ENCODE measurements around the gene ADCY1. TPM values are rescaled to one million over a fixed set of nuclear protein-coding genes. Genes with fewer than 3 reads are reported as not detected.

ADCY1 gene
- total and polyA plus RNA-seq, 4 donors = 0.33 to 20.1 (median 4.1) TPM

DNA sequence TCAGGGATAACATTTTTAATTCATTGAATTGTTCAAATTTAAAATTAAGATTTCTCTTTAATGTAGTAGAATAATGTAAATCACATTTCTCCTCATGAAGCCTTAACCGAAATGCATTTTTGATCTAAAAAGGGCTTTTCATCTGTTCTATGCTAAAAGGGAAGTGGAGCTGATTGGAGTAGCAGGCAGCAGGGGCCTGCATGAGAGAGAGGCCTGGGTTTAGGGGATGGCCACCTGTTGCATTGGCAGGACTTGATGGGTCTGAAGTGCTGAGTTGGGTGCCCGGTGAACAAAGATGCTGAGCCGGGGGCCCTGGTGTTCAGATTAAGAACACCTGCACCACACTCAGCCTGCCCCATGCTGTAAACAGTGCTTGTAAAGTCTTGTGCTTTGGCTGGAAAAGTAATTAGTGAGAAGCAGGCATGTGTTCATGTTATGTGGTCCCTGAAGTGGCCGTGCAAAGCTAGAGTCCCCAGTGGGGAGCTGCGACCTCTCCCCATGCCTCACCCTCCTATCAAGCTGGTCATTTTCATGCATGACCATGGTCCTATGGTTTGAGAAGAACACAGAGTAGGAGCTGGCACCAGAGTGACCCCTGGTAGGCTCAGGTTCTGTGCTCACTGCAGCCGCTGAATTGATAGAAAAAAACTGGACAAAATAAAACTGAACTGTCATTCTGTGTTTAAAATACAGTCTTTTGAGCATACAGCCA lies 124.3 kb downstream of the ADCY1 start:
- Histone ChIP-seq H3K27me3 (ENCODE audit: control insufficient read depth in 4 of 4, insufficient read depth in 4 of 4, low read length in 3 of 4) (no peaks in the 10 kb centered on the region), H3K9ac (ENCODE audit: low read depth in 1 of 2, low read length in 2 of 2) (peak overlapping the region in 1 of 2 donors; percentile 66), H3K9me3 (ENCODE audit: control insufficient read depth in 4 of 4, low read length in 3 of 4) (no peaks in the 10 kb centered on the region), H3K4me1 (ENCODE audit: control insufficient read depth in 4 of 4, insufficient read depth in 4 of 4, low read length in 3 of 4) (peaks cover 31 to 88% (median 73%) of the 10 kb centered on the region in 4 donors), H3K4me3 (ENCODE audit: low read depth in 1 of 3, low read length in 3 of 3) (no peak overlapping the region), H3K27ac (ENCODE audit: low read depth in 1 of 2, low read length in 2 of 2) (peak overlapping the region; percentile 86 to 87), H3K36me3 (ENCODE audit: control insufficient read depth in 4 of 4, insufficient read depth in 3 of 4, low read depth in 1 of 4, low read length in 3 of 4) (peaks cover 0 to 4% (median under 1%) of the 10 kb centered on the region in 4 donors)
- peak; percentile 17 for DNase-seq (ENCODE audit: low spot score)
- TF ChIP-seq MAX (IDR thresholded peaks at IDR 0.05) = no peak
- TF ChIP-seq HNF4A (conservative IDR thresholded peaks at IDR 0.05) = no peak
- TF ChIP-seq SP1 (IDR thresholded peaks at IDR 0.05) = no peak
- TF ChIP-seq, protein P1, sequence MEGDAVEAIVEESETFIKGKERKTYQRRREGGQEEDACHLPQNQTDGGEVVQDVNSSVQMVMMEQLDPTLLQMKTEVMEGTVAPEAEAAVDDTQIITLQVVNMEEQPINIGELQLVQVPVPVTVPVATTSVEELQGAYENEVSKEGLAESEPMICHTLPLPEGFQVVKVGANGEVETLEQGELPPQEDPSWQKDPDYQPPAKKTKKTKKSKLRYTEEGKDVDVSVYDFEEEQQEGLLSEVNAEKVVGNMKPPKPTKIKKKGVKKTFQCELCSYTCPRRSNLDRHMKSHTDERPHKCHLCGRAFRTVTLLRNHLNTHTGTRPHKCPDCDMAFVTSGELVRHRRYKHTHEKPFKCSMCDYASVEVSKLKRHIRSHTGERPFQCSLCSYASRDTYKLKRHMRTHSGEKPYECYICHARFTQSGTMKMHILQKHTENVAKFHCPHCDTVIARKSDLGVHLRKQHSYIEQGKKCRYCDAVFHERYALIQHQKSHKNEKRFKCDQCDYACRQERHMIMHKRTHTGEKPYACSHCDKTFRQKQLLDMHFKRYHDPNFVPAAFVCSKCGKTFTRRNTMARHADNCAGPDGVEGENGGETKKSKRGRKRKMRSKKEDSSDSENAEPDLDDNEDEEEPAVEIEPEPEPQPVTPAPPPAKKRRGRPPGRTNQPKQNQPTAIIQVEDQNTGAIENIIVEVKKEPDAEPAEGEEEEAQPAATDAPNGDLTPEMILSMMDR (IDR thresholded peaks at IDR 0.05; ENCODE audit: low read depth, low read length, missing input control) = no peak
- TF ChIP-seq YY1 (IDR thresholded peaks at IDR 0.05) = no peak
- TF ChIP-seq GABPA (IDR thresholded peaks at IDR 0.05 in 1 of 2, conservative IDR thresholded peaks at IDR 0.05 in 1 of 2) = no peak
- no peak for TF ChIP-seq TAF1 (conservative IDR thresholded peaks at IDR 0.05)
- TF ChIP-seq ATF3 (IDR thresholded peaks at IDR 0.05) = no peak
- no peak for TF ChIP-seq RAD21 (IDR thresholded peaks at IDR 0.05)
- TF ChIP-seq HNF4G (IDR thresholded peaks at IDR 0.05) = no peak
- TF ChIP-seq EGR1 (IDR thresholded peaks at IDR 0.05; ENCODE audit: low read depth in 2 of 2) = no peak
- TF ChIP-seq REST (IDR thresholded peaks at IDR 0.05) = no peak
- TF ChIP-seq FOXA2 (IDR thresholded peaks at IDR 0.05) = no peak
- no peak for TF ChIP-seq FOXA1 (IDR thresholded peaks at IDR 0.05)
- no peak for TF ChIP-seq RXRA (IDR thresholded peaks at IDR 0.05)
- TF ChIP-seq NR2F2 (IDR thresholded peaks at IDR 0.05) = no peak
- no peak for TF ChIP-seq ZBTB33 (IDR thresholded peaks at IDR 0.05)
- 90% methylated on average over 6 of the region's 6 CpGs for WGBS

Measured in liver (tissue), 9 donors.